Activated T-helper 9 cell treated with anti-CD3 and anti-CD28 coated beads, Interleukin-2, amount 50 U/mL, for 16 hours (primary cell): ENCODE measurements around the gene HSD17B12.
"Not testable (repeated sequence)": the region's sequence is repeated elsewhere in the genome, so short reads cannot be mapped to it uniquely, and the experiment has no call there.

Experiments
- DNase-seq: peaks from one replicate; pipeline ENCODE4 v3.0.0-alpha.2; 2020; ENCODE audit warnings: low read depth

Gene HSD17B12

DNA sequence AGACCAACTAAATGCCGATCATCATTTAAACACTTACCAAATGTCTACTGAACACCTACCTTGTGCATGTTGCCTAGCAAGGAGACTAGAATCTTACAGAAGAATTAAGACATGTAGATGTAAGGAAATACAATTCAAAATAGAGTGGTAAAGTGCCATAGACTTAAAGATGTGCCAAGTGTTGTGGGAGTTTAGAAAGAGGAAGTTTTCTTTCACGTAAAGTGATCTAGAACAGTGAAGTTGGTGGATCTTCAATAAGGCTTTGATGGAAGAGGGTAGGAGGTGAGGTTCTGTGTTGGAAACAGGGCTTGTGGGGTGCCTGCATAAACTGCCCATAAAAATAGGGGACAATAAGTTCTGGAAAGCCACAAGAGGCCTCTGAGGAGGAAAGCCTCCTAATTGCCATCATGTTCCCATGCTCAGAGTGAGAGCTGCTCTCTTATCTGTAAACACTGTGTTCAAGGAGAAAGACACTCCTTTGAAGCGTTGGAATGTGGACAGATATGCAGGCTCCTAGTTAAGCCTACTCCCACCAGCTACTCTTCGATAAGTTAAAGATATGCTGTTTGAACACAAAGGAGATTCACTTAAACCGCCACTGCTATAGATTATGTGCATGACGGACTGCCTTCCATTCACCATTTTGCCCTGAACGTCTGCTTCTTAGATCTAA is 66.7 kb downstream of the HSD17B12 start:
- DNase-seq: no peak

GRCh38 chr11:43748095-43748494 is 67.6 kb downstream of the HSD17B12 start:
- no peak for DNase-seq

- no peak for DNase-seq
These were observed 71.2 kb downstream of the HSD17B12 start for GRCh38 chr11:43751726-43752125.

- DNase-seq: no peak
These were observed 76.0 kb downstream of the HSD17B12 start for GRCh38 chr11:43756575-43756974.

DNA sequence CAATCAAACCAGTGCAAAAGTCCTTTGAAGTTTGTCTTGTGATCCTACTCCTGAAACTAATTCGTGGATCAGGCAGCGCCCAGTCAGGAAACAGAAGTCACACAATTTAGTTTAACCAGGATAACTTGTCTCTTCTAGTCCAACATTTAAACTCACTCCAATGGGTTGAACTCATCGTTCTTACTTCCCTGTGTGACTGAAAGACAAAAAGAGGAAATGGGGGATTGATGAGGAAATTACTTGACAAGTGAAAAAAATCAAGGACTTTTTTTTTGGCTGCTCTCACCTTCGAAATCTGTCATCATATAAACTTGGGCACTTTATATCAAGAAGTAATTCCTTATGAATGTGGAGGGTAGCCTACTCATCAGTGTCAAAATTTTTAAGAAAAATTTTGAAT is 78.4 kb downstream of the HSD17B12 start:
- no peak for DNase-seq

GRCh38 chr11:43760902-43761301 is 80.4 kb downstream of the HSD17B12 start:
- DNase-seq: no peak

GRCh38 chr11:43765194-43765593 is 84.7 kb downstream of the HSD17B12 start:
- no peak for DNase-seq

DNA sequence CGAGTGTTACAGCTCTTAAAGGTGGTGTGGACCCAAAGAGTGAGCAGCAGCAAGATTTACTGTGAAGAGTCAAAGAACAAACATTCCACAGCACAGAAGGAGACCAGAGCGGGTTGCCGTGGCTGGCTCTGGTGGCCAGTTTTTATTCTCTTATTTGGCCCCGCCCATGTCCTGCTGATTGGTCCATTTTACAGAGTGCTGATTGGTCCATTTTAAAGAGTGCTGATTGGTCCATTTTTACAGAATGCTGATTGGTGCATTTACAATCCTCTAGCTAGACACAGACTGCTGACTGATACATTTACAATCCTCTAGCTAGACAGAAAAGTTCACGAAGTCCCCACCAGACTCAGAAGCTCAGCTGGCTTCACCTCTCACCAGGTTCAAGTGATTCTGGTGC is 88.1 kb downstream of the HSD17B12 start:
- not testable (repeated sequence) for DNase-seq

- no peak for DNase-seq
These were observed 89.6 kb downstream of the HSD17B12 start for GRCh38 chr11:43770173-43770572.

- no peak for DNase-seq
These were observed 92.2 kb downstream of the HSD17B12 start for GRCh38 chr11:43772733-43773132.

DNA sequence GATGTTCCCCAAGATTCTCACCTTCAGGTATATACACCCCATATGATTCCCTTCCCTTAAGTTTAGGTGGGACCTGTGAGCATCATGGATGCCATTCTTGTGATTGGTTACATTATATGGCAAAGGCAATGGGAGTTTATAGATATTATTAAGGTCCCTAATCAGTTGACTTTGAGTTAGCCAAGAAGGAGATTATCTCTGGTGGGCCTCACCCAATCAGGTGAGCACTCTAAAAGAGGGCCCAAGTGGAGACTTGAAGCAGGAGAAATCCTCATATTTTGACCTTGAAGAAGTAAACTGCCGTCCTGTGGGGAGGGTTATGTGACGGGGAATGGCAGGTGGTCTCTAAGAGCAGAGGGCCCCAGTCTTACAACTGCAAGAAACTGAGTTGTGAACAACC is 94.2 kb downstream of the HSD17B12 start:
- DNase-seq: no peak

DNA sequence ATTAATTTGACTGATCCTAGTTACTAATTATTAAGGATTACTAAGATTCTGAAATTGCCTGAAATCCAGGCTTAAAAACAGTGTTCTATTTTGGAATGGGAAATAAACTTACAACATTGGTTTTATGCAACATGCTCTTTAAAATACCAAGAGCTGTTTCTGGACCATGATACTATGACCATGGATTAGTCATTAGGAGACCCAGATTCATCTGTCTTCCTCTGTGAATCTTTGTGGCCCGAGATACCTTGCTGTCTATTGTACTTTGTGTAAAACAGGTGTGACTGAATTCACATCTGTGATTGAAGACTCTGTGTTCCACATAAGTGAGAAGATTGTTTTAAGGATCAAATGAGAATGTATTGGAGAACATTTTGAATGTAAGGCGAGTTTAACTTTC is 98.8 kb downstream of the HSD17B12 start:
- no peak for DNase-seq

GRCh38 chr11:43784301-43784700 is 103.8 kb downstream of the HSD17B12 start:
- DNase-seq: no peak

DNA sequence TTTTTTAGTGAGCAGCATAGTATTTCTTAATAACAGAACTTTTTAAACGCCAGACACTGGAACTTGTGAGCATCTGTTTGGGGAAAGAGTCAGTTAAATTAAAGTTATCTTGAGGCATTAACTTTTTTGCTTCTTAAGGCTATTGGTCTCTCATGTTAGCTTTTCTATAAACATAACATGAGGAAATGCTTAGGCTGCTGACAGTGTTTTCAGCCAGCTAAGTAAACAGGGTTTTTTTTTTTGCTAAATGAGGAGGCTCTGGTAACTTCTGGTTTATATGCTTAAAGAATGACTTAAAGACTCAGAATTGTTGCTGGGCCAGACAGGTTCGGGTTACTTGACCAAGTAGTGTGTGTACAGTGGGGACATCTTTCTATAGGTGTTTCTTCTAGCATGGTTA is 104.3 kb downstream of the HSD17B12 start:
- DNase-seq: no peak

DNA sequence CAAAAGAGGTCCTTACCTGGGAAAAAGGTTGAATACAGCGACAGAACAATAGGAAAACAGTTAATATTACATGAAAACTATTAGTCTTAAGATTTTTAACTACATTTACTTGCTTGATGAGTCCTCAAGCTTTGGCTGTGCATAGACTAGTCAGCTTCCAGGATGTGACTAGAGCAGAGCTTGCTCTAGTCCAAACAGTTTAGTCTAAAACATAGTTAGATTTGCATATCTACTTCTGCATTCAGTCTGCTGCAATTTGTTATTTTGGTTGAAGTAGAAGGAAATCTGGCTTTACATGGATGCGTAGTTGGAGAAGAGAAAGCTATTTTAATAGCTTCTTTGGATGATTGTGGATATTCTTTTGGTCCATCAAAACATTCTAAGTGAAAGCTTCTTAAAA is 104.8 kb downstream of the HSD17B12 start:
- DNase-seq: no peak

DNA sequence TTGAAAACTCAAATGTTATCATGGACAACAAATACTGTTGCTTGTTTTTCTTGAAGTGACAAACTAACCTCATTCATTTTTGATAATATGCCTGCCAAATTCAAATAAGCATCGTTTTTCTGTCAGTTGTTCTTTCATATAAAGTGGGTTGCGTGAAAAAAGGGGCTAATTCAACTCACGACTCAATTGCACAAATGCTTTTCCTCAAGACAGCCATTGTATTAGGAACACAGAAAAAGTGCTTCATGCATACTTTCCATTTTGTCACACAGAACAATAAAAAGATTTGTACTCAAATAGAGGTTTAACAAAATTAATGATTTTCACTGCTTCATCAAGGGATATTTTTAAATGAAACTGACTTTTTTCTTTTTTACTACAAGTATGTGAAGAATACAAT is 105.5 kb downstream of the HSD17B12 start:
- DNase-seq: no peak

DNA sequence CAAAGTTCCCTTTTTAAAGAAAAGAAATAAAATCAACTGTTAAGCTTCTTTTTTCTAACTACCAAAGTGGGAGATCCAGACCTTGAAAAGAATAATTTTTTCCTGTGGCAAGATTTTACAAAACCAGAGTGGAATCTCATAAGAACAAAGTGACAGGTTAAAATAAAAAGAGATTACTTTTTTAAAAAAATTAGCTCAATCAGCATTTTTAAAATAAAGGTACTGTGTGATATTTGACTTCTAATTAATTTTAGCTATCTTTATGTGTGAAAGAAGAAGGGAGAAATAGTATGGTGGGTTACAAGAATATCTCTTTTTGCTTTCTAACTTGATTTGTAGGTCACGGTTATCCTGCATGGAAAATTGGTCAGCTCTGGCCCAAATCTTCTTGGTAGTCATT is 107.3 kb downstream of the HSD17B12 start:
- DNase-seq: no peak

- DNase-seq: no peak
These were observed 107.9 kb downstream of the HSD17B12 start for GRCh38 chr11:43788421-43788820.

- no peak for DNase-seq
These were observed 109.3 kb downstream of the HSD17B12 start for GRCh38 chr11:43789700-43790443.

DNA sequence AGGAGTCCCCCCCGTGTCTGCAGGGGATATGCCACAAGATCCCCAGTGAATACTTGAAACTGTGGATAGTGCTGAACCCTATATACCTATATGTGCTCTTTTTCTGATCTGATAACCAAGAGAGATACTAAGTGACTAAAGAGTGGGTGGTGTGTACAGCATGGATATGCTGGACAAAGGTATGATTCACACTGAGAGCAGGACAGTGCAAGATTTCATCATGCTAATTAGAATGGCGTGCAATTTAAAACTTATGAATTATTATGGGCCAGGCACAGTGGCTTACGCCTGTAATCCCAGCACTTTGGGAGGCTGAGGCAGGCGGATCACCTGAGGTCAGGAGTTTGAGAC is 109.9 kb downstream of the HSD17B12 start:
- DNase-seq: no peak

GRCh38 chr11:43797337-43797736 is 116.8 kb downstream of the HSD17B12 start:
- DNase-seq: no peak

GRCh38 chr11:43797866-43798265 is 117.3 kb downstream of the HSD17B12 start:
- DNase-seq: no peak

GRCh38 chr11:43802509-43802908 is 122.0 kb downstream of the HSD17B12 start:
- no peak for DNase-seq

GRCh38 chr11:43803766-43804165 is 123.2 kb downstream of the HSD17B12 start:
- DNase-seq: no peak
